GF-D8 (cell line): ENCODE data around the gene HUWE1.

ENCODE experiments used
- DNase-seq: peaks from one replicate; lab custom pipeline; 2025; lab: John Stamatoyannopoulos, UW

The HUWE1 gene

DNA sequence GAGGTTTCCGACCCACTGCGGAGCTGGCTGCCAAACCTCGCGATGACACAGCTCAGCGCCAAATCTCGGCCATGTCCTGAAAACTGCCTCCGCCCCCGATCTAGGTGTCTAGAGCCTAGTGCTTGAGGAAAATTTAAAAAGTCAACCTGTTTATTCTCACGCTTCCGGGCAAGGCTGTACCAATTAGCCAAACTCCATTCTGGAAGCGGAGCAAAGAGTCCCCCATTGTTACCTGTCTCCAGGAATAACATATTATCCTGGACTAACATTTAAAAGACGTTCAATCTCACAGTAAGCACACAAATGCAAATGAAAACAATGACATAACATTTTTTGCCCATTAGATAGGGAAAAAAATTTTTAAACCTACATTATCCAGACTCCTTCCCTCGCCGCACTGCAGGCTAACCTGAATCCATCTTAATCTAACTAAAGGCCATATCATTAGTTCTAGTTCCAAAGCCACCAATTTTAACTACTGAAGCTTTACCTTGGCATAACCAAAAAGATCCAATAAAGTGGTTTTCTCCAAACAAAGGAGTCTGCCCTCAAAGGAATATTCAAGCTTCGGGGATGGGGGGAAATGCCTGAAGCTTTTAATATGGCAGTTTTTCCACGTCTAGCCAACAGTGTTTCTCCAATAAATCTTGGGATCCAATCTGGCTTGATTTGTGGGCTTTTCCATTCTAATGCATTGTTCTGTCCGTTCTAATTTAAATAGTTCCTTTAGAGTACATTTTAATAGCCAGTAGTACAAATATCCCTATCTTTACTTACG, 1.9 kb downstream of the HUWE1 start:
- no peak for DNase-seq

DNA sequence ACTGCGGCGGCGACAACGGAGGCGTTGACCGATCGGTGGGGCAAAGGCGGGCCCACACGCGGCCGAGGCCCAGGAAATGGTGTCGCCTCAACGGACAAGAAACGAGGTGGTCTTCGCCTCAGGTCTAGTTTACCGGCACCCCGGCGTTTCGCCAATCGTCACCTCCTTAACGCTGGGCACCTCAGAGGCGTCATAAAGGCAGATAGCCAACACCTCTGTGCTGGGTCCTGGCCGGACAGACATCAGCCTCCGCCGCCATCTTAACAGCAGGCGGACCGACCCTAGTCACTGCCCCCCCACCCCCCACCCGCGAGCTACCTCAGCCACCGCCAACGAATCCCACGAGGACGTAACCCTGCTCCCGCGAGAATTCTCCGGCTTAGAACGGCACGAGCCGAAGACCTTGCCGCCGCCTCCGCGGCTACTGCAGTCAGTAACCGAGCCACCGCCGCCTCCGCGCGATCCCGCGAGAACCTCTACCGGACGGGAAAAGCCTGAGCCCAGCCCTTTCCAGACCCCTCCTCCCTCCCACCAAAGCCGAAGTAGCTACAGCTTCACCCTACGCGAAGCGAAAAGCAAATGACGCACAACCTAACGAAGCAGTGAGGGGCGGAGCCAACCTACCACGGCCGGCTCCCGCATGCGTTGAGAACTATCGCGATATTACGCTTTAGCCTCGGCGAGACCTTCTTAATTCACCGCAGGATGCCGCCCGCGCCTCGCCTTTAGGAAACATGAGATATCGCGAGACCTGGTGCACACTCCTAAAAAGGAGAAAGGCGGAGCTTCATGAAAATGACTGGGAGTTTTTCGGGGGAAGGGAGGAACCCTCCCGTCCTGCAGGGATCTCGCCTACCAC, 2.7 kb downstream of the HUWE1 start:
- peak; percentile 94 for DNase-seq

DNA sequence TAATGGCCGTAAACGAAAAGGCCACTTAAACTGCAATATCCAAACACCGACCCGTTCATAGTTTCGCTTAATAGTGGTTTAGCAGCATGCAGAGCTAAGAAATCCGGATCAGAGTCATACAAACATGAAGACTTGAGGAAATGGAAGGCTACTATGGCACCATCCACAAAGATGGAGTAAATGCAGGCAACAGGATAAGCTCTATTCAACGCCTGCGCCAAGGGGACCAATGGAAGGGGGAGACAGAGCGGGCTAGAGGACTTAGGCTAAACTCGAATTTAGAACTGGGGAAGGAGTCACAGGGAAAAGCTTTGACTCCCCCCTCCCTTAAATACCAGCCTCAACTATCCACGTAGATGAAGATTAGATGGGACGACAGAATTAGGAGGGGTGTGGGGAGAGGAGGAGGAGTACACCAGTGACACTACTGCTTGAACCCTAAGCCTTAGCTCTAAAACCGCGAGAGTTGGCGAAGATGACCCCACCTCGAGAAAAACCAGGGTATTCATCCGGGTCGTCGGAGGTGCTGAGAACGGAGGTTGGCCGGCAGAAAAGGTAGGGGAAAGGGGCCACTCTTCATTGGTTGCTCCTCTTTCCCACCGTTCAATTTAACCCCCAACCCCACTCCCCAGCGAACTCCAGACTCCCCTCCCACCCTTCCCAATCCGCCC, 3.5 kb downstream of the HUWE1 start:
- DNase-seq, result no peak

DNA sequence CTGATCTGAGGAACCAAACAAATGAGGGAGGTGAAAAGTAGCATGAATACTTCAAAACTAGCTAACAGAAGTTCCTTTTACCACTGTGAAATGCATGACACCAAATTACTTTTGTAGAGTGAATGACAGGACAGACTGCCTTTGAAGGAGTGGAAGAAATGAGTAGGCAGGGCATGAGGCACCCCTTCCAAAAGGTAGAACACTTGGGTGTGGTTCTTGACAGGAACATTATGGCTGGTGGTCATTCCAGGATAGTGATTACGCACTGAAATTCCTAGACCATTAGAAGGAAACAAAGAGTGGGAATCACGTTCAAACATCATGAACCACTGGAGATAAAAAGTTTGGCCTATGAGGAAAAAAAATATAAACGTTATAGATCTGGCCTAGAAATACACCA, 4.9 kb downstream of the HUWE1 start:
- no peak for DNase-seq

DNA sequence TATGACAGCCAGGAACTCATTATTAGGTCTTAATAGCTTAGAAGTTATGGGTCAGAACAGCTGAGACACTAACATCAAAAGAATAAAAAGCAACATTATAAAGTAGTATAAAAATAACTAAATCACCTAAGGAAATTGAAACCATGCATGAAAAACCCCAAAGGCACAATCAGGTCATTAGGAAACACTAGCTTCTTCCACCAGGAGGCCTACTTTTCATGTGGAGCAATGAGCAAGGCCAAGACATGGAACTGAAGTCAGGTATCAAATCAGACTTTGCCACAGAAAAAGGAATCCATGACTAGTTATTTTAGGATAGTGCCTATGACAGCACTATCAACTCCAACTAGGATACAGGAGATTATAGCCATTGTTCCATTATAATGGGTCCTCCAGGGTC, 7.9 kb downstream of the HUWE1 start:
- DNase-seq, result no peak

DNA sequence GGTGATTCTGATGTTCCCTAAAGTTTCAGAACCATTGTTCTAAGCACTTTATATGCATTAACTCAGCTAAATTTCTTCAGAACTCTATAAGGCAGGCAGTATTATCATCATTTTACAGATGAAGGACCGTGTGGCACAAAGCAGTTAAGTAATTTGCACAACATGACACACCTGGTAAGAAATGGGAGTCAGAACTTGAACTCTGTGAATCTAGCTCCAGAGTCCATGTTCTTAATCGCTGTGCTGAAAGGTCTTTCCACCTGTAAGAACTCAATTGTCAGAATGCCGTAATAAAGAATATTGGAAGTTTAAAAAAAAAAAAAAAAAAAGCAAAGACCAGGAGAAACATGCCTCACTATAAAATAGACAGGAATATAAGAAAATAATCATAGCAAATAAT, 9.2 kb downstream of the HUWE1 start:
- no peak for DNase-seq

DNA sequence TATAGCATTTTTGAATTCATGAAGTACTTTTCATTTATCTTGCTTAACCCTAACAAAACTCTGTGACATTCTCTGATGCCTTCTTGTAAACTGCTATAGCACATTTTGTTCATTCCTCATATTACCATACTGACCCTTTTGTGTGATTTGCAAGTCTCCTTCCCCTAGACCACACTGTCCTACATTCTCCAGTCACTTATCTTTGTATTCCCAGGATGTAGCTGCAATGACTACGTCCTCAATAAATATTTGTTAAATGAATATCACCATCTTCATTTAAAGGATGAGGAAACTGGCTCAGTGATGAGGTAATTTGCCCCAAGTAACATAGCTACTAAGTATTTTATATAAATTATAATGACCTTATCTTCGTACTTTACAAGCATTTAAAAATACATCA, 11.9 kb downstream of the HUWE1 start:
- no peak for DNase-seq

DNA sequence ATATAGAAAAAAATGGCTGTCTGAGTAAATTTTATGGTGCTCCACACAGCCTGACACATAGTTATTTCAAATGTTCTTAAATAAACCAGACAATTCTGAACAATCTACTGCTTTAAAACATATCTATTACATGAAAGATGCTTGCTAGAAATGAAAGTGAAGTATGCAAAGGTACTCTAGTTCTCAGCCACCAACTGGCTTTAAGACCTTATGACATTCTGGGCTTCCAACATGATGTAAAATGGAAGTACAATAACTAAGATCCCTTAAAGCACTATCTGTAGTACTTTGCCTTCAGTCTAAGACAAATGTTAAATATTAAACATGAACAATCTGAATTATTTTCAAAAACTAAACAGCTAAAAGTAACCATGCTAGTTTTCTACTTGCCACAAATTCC, 17.3 kb downstream of the HUWE1 start:
- DNase-seq, result no peak

DNA sequence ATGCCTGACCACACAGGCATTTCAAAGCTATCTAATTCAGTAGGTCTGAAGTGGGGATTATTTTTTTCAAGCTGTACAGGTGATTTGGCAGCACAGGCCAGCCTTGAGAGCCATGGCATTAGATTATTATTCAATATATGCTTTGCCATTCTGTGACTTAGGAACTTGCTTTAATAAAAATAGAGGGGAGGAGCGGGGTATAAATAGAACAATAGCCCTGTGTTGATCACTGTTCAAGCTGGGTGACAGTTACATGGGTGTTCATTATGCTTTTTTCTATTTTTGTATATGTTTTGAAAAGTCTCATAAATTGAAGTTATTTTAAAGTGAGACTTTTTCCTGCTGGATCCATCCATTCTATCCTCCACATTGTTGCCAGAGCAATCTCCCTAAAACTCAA, 20.3 kb downstream of the HUWE1 start:
- DNase-seq, result no peak

DNA sequence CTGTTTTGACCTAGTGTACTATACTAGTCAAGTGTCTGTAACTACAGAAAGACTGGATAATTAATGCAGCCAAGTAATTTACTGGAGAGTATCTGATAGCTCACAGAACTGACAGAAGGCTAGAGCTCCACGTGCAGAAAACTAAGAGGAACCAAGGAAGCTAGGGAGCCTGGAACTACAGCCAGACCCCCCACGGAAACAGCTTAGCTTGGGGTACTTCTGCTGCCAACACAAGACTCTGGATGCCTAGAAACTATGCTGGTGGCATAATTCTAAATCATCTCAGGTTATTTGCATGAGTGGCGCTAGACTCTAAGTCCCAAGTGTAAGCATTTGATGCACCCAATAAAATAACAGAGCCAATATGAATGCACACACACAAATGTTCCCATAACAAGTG, 26.5 kb downstream of the HUWE1 start:
- no peak for DNase-seq

DNA sequence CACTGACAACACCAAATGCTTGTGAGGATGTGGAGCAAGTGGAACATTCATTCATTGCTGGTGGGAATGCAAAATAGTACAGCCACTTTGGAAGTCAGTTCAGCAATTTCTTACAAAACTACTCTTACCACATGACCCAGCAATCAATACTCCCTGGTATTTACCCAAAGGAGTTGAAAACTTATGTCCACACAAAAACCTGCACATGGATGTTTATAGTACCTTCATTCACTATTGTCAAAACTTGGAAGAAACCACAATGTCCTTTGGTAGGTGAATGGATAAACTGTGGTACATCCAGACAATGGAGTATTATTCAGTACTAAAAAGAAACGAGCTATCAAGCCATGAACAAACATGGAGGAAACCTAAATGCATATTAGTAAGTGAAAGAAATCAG, 27.5 kb downstream of the HUWE1 start:
- no peak for DNase-seq

DNA sequence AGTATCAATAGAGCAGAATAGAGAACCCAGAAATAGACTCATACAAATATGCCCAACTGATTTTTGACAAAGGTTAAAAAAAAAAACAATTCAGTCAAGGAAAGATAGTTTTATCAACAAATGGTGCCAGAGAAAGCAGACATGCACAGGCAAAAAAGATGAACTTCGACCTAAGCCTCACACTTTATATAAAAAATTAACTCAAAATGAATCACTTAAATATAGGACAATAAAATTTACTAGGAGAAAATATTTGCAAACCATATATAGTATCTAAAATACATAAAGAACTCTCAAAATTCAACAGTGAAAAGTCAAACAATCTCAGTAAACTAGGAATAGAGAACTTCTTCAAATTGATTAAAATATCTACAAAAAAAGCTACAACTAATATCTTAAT, 29.7 kb downstream of the HUWE1 start:
- no peak for DNase-seq

DNA sequence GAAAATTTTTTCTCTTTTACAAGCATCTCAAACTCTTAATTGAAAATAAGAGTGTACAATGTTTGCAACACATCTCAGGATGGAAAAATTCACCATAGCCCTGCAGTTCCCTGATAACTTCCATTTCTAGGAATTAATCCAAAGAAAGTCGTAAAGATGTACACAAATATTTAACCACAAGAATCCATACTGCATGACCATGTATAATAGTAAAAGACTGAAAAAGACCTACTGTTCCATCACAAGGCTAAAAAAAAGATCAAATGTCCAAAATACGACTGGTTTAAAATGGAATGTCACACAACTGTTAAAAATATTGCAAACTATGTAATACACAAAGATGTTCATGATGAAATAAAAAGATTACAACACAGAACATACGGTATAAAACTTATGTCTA, 32.1 kb downstream of the HUWE1 start:
- peak; percentile 2 for DNase-seq

DNA sequence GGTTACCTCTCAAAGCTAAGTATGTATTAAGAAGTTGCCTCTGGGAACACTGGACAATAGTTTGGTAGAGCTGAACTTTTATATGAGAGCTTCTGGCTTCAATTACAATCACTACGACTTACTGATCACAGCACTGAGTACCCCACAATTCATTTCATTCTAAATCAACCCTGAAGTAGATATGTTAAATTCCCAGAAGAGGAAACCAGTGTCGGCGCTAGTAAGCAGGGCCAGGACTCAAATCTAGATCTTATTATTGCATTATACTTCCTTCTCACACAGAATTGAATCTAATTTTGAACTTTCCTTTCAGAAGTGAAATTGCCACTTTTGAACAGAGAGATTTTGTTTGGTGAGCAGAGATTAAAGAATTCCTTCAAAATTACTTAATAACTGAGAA, 41.8 kb downstream of the HUWE1 start:
- no peak for DNase-seq

DNA sequence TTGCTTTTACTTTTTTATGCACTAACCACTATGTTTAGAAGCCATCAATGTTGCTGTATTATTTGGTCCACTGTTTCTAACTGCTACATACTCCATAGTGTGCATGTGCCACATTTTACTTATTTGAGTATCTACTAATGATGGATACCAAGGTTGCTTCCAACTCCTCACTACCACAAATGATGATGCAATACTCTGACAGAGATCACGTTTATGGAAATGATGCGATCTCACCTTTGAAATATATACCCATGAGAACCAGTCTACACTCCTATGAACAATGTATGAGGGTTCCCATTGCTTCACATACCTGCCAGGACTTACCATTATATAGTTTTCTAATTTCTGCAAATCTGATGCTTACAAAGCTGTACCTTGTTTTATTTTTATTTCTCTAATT, 44.2 kb downstream of the HUWE1 start:
- no peak for DNase-seq

DNA sequence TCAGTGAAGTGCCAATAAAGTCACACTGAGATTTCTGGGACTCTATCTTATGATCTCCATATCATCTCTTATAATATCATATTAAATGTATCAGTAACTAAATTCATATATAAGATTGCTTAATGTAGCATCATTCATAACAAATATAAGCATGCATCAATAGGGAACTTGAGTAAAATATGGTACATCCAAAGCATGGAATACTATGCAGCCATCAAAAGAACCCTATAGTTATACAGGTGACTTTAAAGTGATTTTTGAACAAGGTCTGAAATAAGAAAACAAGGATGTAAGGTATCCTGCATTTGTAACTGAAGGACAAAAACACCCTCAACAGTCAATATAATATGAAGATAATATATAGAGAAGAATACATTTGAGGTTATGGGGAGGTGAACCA, 47.3 kb downstream of the HUWE1 start:
- DNase-seq, result no peak

DNA sequence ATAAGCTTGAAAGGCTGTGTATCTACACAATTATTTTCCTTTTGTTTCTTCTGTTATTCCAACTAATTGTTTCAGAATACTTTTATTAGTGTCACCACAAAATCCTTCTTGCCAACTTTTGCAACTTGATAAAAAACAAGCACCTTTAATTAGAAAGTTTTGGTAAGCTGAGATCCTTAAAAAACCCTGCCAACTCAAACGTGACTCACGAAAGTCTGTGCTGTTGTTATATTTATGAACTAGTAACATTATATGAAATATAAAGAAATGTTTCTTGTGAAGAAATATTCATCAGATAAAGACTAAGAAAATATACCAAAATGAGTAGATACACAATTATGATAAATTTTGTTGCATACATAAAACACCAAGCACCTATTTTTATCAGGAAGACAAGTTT, 49.0 kb downstream of the HUWE1 start:
- DNase-seq, result no peak

DNA sequence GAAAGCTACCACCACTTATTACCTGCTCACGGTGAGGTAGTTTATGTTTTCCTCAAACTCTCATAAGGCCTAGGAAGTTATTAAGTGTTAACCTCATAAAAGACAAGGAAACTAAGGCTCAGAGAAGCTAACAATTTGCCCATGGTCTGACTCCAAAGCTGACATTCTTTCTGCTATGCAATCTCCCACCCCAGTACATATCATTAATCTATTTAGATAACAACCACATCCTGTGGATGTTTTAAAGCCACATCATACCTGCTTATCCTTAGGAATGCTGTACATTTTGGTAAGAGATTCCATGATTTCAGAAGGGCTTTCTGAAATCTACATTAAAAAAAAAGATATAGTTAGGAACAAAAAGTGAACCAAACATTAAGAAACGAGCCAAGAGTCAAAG, 55.4 kb downstream of the HUWE1 start:
- no peak for DNase-seq

DNA sequence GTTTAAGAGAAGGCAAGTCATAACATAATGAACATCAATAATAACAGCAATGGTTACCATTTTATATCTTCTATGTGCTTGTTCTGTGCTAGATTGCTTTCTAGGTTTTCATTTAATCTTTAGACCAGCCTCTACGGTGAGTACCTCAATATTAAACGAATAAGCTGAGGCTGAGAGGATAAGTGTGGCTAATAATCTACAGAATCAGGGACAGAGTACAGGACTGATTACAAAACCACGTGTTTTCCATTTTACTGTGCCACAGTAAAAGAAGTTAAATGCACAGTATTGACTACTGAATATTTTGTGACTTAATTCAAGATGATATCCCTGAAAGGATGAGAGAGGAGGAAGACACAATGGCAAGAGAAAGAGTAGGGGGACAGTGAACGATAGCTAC, 56.3 kb downstream of the HUWE1 start:
- no peak for DNase-seq

DNA sequence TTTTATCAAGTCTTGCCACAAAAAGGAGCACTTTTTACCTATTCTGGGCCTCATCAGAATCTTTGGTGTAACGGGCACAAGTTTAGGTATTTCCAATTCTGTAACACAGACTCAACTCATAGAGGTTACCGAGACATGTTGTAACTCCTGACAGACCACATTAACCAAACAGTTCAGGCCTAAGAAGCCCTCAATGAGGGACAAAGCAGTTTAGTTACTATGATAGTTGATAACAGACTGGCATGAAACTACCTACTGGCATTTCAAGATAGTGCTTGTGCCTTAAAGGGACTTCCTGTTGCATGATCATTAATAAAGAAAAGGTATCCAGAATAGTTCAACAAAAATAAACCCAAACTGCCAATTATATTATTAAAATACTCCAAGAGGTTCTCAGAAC, 64.1 kb downstream of the HUWE1 start:
- DNase-seq, result no peak

DNA sequence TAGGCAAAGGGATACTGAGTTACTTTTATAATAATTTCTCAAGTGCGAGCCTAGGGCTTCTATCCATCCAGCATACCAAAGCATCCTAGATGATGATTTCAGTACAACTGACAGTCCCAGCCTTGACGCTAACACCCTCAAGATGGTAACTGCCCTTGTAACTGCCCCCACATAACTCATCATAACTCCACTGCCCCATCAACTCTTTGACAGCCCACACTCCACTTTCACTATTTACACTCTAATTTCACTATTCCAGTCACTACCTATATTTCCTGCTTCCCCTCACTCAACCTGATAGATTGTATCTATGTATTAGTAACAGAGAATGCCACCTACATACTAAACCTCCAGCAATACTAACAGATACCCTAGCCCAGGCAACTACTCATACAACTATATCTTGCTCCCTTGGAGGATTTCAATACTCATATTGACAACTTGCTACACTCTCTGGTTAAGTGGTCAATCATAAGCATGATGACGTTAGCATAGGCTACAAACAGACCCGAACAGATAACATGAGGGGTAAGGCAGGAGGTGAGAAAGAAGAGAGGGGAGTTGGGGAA, 65.0 kb downstream of the HUWE1 start:
- no peak for DNase-seq

DNA sequence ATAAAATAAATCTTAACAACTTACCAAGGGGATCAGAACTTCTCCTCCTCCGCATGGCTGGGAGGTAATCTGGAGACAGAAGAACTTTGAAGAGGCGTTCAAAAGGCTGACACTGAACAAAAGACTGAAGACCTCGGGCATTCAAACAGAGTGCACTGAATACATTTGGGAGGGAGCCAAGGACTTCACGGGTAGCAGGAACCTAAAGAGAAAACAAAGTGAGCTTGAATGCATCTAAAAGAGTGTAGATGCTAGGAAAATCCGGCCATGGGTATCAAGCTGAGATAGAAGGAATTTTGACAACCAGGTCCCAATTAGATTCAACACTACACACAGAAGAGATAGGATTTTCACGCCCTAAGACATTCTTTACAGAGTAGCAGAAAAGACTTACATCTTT, 69.6 kb downstream of the HUWE1 start:
- DNase-seq, result no peak

DNA sequence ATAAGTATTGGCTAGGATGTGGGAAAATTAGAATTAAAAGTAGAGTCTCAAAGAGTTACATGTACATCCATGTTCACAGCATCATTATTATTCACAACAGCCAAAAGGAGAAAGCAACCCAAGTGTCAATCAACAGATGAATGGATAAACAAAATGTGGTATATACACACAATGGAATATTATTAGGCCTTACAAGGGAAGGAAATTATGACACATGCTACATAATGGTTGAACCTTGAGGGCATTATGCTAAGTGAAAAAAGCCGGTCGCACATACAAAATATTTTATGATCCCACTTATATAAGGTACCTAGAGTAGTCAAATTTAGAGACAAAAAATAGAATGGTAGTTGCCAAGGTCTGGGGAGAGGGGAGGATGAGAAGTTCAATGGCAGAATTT, 80.1 kb downstream of the HUWE1 start:
- no peak for DNase-seq
